HG03378 (cell line): ENCODE measurements around the gene ACTR2.
"Not testable (repeated sequence)": the region's sequence is repeated elsewhere in the genome, so short reads cannot be mapped to it uniquely, and the experiment has no call there.

Experiments
- ATAC-seq: cut with Tn5 transposase; IDR thresholded peaks from one replicate; pipeline ENCODE4 v1.9.1; 2021; ENCODE audit warnings: mild to moderate bottlenecking, moderate library complexity; ENCODE audit not compliant: unreplicated experiment

Gene ACTR2

DNA sequence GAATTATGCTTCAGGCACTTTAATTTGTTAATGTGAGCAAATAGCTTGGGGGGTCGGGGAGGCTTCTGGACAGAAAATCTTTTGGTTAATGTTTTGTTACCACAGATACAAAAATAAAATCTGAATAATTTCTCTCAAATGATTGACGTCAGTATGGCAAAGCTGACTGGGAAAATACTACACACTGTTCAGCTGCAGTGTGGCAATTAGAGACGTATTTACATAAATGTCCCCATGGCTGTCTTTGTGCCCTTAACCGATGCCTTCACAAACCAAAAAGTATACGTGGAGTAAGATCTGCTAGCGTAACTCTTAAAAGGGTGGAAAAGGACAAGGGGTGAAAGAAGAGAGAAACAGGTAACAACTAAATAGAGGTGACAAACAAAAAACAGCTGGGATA, 83.4 kb downstream of the ACTR2 start:
- no peak for ATAC-seq

DNA sequence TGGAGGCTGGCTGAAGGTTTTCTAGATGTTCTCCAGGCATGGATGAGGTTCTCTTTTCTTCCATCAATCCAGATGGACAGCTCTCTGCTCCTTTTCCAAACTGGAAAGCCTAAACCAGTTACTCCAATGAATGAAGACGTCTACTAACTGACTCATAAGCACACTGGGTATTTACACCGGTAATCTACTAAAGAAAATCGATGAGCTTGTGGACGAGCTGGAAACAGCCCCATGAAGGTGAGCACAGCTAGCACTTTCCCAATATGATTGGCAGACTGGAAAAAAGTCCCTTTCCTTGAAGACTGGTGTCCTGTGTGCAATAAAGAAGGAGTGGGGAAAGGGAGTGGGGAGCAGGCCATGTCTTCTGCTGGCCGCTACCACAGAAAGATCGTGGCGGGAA, 84.0 kb downstream of the ACTR2 start:
- no peak for ATAC-seq

DNA sequence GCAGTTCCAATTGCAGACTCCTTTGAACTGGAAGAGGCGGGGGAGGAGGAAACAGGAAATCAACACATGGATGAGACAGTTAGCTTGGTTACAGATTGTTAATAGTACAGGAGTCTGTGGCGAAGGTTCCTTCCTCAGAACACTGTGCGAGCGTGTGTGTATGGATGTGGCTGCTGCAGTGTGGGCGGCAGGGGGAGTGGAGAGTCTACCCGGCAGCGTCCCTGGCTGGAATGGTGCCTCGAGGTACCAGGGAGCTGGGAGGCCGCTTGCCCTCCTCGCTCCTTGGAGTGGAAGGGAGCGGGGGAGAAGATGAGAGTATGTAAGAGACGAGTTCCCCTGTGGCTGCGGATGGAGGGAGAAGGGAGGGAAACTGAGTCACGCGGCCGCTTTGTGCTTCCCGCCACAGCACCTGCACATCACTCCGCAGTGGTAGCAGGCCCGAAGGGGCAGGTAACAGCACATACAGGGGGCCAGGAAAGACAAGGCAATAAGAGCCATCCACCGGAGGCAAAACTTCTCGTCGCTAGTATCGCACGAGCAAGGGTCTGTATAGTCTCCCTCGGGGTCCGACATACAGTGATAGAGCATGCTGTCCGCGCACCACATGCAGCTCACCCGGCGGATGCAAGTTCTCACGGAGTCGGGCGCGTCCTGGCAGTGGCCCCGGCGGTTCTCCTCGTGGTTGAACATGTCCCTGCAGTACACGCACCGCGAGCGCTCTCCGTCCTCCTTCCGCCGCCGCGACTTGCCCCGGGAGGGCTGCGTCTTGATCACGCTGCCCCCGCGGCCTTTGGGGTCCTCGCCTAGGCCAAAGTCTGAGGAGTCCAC, 85.7 kb downstream of the ACTR2 start:
- ATAC-seq = no peak

DNA sequence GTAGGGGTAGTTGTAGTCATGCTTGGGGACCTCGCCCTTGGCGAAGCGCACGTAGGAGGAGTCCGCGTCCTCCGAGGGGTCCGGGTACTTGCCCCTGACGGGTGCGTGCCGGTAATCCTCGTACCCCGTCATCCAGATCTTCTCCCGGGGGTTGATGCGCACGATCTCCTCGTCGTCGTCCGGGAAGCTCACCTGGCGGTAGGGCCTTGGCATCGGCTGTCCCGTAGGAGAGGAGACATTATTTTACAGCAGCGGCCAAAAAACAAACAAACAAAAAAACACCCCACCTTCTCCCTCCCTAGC, 86.3 kb downstream of the ACTR2 start:
- no peak for ATAC-seq

- ATAC-seq = no peak
Measured at GRCh38 chr2:65314801-65315441, 87.3 kb downstream of the ACTR2 start.

GRCh38 chr2:65316072-65316471, 88.4 kb downstream of the ACTR2 start:
- ATAC-seq = no peak

GRCh38 chr2:65317351-65317750, 89.7 kb downstream of the ACTR2 start:
- ATAC-seq = not testable (repeated sequence)

DNA sequence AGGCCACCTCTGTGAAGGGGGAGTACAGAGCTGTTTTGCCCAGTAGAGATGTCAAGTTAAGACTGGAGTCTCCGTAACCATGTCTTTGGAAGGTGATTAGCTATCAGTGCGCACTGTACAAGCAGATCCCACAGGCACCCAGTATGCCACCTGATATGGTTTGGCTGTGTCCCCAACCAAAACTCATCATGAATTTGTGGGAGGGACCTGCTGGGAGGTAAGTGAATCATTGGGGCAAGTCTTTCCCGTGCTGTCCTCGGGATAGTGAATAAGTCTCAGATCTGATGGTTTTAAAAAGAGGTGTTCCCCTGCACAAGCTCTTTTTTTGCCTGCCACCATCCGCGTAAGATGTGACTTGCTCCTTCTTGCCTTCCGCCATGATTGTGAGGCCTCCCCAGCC, 90.2 kb downstream of the ACTR2 start:
- ATAC-seq = no peak

- no peak for ATAC-seq
Measured at GRCh38 chr2:65319072-65319673, 91.5 kb downstream of the ACTR2 start.

GRCh38 chr2:65319674-65320041, 92.0 kb downstream of the ACTR2 start:
- ATAC-seq = no peak

DNA sequence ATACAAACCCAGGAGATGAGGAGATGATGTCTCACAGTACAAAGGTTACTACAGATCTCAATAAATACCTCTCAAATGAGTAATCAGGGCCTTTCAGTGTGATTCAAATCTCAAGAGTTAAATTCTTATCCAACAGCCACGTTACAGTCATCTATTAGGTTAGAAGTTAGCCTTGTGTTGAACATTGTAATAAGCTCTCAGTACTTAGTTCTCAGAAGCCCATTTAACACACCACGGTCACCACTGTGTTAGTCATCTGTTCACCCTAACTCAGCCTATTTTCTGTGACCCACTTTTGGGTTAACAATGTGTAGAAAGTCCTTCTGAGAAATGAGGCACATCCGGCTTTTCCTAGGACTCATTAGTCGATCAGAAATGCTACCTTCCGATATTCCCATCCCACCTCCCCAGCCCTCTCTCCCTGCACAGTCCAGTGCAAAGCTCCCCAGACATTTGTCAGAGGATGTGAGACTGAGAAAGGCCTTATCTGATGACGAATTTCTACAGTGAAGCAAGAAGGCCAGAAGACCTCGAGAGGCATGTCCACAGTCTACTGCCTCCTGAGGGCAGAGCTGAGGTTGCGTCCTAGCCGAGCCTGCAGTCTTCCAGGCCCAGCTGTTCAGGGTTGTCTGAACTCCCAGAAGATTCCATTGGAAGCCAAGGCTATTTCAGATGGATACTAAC, 92.6 kb downstream of the ACTR2 start:
- peak; percentile 71 for ATAC-seq
